CD4-positive, alpha-beta T cell treated with Interleukin-1 beta for 1 hour (primary cell): ENCODE data around the gene NMRK2.
"Not testable (repeated sequence)": the region's sequence is repeated elsewhere in the genome, so short reads cannot be mapped to it uniquely, and the experiment has no call there.

Experiments
- DNase-seq, 2 donors: peaks; one replicate each; pipeline ENCODE4 v3.0.0-alpha.2; 2020 to 2022

NMRK2 gene

DNA sequence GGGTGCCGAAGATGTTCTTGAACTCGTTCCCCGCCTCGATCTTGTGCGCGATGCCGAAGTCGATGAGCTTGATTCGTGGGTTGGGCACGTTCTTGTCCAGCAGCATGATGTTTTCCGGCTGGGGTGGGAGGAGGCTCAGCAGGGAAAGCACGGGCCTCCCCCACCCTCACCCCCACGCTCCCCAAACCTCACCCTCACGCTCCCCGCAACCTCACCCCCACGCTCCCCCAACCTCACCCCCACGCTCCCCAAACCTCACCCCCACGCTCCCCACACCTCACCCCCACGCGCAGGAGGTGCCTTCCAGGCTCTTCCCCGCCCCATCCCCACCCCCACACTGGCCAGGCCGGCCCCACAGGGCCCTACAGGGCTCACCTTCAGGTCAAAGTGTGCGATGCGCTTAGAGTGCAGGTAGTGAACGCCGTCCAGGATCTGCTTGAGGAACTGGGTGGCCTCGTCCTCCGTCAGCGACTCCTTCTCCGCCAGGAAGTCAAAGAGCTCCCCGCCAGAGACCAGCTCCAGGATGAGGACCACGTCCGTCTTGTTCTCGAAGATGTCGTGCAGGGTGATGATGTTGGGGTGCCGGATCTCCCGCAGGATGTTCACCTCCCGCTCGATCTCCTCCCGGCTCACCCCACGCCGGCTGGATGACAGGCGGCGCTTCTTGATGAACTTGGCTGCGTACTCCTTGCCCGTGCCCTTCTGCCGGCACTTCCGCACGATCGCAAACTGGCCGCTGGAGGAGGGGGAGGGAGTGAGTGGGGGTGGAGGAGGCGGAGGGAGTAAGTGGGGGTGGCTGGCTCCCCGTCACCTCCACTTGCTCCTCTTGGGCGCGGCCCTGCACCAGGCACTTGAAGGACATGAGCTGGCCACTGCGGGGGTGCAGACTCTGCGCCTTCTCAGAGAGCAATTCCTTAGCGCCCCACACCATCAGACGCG, 31.7 kb downstream of the NMRK2 start:
- no peak for DNase-seq

DNA sequence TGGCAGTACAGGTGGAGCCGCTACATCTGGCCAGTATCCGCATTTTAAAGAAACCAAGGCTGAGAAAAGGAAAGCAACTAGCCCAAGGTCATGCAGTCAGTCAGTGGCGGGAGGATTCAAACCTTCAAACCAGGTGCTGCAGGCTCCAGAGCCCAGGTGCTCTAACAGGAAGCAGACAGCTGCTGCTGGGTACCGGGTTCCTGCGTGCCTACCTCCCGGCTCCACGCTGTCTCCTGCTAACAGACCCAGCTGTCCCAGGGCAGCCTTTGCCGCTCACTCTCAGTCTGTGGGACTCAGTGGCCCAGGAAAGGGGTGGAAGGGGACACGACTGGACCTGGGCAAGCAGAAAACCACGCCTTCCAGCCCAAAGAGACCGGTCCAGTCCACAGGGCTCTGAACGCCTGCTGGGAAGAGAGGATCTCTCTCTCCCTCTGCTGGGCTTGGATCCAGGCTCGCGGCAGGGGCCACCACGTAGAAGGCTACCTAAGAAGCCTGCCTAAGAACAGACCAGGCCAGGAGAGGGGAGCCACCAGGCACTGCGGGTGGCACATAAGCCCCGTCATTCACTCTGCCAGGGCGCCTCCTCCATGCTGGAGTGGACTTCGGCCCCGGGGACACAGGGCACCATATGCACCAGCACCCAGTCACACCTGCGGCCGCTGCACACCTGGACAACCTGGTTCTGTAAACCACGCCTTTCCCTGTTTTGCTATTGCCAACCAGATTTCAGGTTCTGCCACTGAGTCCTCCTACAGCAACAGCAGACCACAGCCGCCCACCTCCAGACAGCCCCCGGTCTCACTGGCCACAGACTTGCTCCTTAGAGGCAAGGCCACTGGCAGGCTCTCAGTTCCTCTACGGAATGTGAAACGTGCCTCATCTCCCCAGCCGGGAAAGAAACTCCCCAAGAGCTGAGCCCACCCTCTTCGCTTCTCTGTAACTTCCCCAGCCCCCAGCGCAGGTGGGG, 33.5 kb downstream of the NMRK2 start:
- no peak for DNase-seq

- DNase-seq: not testable (repeated sequence)
These were observed 35.1 kb downstream of the NMRK2 start for GRCh38 chr19:3967983-3968382.

DNA sequence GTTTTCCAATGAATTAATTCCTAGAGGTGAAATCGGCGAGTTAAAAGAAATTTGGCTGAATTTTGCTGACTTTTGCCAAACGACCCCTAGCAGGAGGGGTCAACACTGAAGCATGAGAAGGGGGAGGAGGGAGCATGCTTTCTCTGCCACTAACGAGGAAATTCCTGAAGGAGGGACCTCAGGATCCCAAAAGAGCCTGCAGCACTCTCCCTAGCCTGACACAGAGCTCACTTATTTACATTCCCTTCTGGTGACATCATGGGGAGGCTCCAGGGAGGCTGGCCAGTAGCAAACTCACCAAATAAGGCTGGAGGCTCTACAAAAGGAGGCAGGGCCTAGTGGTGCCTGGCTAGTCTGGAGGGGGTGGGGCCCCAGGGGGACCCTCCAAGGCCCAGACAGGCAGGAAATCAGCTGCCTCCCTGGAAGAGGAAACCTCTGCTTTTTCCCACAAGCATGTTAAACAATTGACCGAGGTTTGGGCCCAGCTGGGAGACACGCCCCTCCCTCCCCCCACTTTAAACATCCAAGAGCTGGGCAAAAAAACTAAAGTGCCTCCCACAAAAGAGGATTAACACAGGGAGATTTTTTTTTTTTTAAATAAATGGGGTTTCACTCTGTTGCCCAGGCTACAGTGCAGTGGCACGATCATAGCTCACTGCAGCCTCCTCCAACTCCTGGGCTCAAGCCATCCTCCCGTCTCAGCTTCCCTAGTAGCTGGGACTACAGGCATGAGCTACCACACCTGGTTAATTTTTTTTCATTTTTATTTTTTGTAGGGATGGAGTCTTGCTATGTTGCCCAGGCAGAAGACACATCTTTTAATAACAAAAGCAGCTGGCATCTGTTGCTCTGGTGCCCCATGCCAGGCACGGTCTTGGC, 35.9 kb downstream of the NMRK2 start:
- DNase-seq: no peak

DNA sequence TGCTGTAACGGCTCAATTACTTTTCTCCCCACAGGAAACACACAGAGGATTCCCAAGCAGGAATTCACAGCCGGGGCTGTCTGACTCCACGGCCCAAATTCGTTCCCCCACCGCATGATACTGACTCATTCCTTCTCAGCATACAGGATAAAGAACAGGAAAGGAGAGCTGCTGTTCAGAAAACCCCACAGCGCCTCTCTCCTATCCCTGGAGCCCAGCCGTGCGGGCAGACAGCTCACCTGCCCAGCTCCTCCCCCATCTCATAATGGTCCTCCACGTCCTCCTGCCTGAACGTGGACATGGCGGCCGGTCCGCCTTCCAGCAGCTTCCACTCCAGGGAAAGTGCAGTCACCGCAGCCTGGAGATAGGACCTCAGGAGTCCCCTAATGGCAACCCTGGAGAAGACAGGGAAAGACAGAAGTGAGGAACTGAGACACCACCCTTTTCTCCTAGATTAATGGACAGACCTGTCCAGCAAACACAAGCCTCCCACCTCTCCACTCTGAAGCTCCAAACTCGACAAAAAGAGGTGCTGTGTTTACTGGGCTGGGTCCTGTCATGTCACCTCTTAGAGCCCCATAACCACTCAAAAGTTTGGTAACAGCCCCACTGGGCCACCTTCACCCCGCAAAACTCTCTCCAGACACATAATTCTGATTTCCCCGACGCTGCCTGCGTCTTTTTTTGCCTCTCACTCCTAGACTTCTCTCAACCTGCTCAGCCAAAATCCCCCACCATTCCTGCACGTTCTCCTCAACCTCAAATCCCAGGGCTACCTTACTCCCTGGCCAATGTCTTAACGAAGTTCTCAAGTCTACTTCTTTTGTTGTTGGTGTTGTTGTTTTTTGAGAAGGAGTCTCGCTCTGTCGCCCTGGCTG, 36.8 kb downstream of the NMRK2 start:
- DNase-seq: no peak

DNA sequence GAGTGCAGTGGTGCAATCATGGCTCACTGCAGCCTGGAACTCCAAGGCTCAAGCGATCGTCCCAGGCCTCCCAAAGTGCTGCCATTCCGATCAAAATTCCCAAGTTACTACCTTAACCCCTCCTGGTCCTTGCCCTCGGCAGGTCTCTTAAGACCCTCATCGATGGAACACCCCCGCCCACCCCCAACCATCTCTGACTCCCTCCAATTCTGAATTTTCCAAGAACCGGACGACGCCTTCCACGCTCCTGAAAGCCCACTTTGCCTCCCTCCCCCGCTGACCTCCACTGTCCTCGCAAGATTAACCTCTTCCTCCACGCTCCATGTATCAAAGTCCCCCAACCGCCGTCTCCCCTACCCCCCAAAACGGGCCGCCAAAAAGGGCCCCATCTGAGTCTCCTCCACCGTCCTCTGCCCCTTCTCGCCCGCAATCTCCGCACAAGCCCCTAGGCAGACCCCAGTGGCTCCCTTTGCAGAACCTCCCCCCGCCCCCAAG, 37.5 kb downstream of the NMRK2 start:
- DNase-seq: no peak

DNA sequence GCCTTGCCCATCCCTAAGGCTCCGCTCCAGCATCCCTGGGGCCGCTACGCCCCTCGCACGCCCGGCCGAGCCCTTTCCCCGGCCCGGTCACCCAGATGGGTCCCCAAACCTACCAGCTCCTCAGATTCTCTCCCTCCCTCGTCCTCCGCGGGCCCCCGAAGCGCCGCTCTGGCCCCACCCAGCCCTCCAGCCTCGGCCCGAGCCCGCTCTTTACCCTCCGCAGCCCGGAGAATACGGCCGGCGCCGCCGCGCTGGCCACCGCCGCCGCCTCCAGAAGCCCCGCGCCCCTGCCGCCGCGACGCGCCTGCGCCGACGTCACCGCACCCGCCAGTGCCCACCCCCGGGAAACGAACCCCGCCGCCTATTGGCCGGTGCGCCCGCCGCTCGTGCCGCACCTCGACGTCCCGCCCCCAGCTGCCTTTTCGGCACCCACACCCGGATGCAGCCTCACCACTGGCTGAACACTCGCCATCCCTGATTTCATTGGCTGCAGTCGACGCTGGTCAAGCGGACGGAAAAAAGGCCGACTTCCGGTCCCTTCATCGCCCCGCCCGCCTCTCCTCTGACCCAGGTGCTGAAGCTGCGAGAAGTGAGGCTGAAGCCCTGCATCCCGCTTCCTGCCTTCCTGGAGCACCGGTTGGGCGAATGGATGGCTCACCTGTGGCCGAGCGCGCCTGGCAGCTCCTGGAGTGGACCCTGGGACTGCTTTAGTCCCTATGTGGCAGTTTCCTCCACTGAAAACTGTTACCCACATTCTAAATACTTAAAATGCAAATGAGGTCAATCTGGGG, 38.1 kb downstream of the NMRK2 start, which contains the start of gene DAPK3:
TSS of gene DAPK3 (minus strand) at position 292 of the 791 bp plus-strand sequence. CDS start 1,364 bp downstream, outside the sequence.
- DNase-seq: peak; percentile 92 to 93

DNA sequence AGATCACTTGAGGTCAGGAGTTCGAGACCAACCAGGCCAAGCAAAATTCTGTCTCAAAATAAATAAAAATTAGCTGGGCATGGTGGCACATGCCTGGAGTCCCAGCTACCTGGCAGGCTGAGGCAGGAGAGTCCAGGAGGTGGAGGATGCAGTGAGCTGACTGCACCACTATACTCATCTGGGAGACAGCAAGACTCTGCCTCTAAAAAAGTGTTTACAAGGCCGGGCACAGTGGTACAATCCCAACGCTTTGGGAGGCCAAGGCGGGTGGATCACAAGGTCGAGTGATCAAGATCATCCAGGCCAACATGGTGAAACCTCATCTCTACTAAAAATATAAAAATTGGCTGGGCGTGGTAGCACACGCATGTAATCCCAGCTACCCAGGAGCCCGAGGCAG, 42.3 kb downstream of the NMRK2 start:
- DNase-seq: no peak

- DNase-seq: no peak
These were observed 42.8 kb downstream of the NMRK2 start for GRCh38 chr19:3975637-3976087.

GRCh38 chr19:3976495-3977241, 43.8 kb downstream of the NMRK2 start:
- no peak for DNase-seq

DNA sequence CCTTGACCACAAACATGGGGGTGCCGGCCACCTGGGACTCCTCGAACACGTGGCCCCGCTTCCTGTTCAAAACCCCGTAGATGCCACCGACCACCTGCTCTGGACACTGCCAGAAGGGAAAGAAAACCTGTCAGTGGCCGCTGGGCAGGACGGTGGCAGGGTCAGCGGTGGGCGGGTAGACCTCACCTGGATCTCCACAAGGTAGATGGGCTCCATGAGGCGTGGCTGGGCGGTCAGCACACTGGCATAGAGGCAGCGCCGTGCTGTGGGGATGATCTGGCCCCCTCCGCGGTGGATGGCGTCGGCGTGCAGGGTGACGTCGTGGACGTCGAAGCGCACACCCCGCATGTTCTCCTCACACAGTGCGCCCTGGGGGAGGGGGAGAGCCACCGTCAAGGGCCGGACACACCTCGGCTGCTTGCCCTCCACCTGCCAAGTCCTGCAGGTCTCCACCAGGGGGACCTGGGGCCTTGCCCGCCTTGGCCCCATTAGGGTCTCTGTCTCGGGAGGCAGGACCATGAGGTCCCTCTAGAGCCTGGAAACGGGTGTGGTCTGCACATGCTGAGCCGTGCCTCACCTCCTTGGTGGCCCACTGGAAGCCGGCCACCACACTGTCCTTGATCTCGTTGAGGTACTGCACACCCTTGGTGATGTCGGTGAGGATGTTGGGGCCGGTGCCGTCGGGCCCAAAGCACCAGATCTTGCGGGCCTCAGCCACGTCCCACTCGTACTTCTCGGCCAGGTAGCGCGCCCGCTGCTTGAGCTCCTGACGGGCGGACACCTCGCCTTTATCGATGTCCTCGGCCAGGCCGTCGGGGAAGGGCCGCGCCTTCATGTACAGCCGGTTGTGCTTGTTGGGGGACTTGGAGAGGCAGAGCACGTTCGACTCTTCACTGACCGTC, 44.6 kb downstream of the NMRK2 start:
- no peak for DNase-seq

DNA sequence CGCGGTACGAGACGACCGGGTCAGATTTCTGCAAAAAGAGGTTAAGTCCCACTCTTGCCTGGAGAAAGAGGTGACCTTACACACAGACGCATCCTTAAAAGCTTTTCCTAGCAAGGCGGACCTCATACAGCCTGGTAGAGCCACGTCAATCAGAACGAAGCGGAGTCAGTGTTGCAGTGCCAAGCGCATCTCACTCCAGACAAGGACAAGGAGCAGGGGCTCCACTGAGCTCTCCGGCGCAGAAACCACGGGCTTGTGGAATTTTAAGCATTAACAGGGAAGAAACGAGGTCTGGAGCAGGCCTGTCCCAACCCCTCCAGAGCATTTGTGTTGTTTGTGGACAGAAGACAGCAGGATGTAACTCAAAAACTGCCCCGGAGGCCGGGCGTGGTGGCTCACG, 45.3 kb downstream of the NMRK2 start:
- DNase-seq: no peak

DNA sequence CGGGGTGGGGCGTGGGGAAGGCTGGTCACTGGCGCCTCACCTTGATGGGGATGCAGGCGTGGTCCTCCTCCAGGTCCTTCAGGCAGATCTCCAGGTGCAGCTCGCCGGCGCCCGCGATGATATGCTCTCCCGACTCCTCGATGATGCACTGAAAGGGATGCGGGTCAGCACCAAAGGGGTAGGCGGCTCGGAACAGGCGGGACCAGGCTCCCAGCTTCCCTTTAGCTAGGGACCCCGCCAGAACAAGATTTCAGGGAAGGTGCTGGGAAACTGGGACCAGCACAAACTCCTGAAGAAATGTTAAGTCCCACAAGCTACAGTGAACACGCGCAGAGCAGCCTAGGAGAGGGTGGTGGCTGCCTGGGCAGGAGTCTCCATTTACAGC, 46.4 kb downstream of the NMRK2 start:
- DNase-seq: no peak

DNA sequence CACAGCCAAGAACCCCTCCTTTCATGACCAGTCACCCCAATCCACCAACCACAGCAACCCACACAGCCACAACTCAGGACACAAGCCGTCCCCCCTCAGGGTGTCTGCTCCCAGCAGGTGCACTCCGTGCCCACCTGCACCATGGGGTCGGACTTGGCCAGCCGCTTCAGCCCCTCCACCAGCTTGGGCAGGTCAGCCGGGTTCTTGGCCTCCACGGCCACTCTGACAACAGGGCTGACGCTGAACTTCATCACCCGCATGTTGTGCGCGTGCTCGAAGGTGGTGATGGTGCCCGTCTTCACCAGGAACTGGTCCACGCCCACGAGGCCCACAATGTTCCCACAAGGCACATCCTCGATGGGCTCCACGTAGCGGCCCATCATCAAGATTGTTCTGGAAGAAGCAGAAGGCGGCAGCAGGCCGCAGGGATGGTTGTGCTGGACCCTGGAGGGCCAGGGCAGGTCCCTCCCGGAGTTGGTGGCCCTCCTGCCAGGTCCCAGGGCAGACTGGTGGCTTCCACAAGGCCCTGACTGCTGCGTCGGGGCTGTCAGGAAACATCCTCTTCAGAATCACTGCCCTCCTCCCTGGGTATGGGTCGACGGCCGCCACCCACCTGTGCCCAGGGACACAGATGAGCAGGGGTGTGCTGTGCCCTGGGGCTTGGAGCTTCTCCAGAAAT, 46.9 kb downstream of the NMRK2 start:
- DNase-seq: no peak

- no peak for DNase-seq
These were observed 47.7 kb downstream of the NMRK2 start for GRCh38 chr19:3980353-3981251.

DNA sequence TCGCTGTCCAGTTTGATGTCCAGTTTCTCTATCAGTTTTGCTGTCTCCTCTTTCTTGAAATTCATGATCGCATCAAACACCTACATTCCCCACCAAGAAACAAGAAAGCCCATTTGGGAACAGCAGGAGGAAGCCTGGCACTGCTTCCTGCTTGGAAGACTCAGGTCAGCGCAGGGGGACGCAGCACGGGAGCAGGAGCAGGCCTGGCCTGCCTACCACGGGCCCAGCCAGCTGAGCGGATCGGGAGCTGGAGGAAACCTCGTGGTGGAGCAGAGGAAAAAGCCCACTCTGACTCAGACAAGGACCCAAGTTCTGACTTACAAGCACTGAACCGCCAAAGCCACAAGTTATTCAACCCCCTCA, 48.5 kb downstream of the NMRK2 start:
- DNase-seq: no peak
